Thoracic aorta (tissue), 2 donors: ENCODE data around the gene DBX1. TPM values are rescaled to one million over a fixed set of nuclear protein-coding genes. Genes with fewer than 3 reads are reported as not detected.
"Not testable (repeated sequence)": the region's sequence is repeated elsewhere in the genome, so short reads cannot be mapped to it uniquely, and the experiment has no call there.

Source experiments
- ATAC-seq: fragments of 150-250 bp; one replicate; pipeline ENCODE4 v1.8.0; 2017; ENCODE audit warnings: low read depth; ENCODE audit not compliant: insufficient number of reproducible peaks, low FRiP score
- DNase-seq: peaks from one replicate; pipeline ENCODE4 v3.0.0-alpha.2; 2020; ENCODE audit warnings: low spot score
- H3K27ac ChIP-seq, 2 donors: fragments of 200-600 bp; sonication (generic); 1 replicate in 1 of 2; 2 replicates in 1 of 2; pipeline ENCODE4 v1.5.1; 2016; ENCODE audit warnings: mild to moderate bottlenecking in 2 of 2, moderate library complexity in 2 of 2
- H3K27me3 ChIP-seq: fragments of 200-600 bp; sonication (generic); replicated peaks from 2 replicates; pipeline ENCODE4 v1.6.0; 2016; ENCODE audit warnings: mild to moderate bottlenecking; ENCODE audit not compliant: insufficient read depth
- H3K36me3 ChIP-seq: fragments of 200-600 bp; sonication (generic); one replicate; pipeline ENCODE4 v1.5.1; 2016
- H3K4me1 ChIP-seq, 2 donors: fragments of 200-600 bp; sonication (generic); 1 replicate in 1 of 2; 2 replicates in 1 of 2; pipeline versions ENCODE4 v1.5.1 to v1.6.0; 2016; ENCODE audit warnings: low read depth in 2 of 2, mild to moderate bottlenecking in 1 of 2; ENCODE audit not compliant: control insufficient read depth in 1 of 2
- H3K4me3 ChIP-seq: fragments of 200-600 bp; sonication (generic); 2 replicates; pipeline ENCODE4 v1.5.1; 2016; ENCODE audit warnings: mild to moderate bottlenecking
- H3K9me3 ChIP-seq: fragments of 200-600 bp; sonication (generic); 2 replicates; pipeline ENCODE4 v1.5.1; 2016
- CTCF ChIP-seq: fragments of 200-600 bp; sonication (generic); IDR thresholded peaks from one replicate; pipeline ENCODE4 v1.5.1; 2019; ENCODE audit warnings: antibody characterized with exemption
- total RNA-seq, 2 donors: library from RNA; depleted of rRNA; stranded (reverse); fragments of >200 nt; gene quantifications; one replicate each; pipeline versions ENCODE4 v1.1.0 to v1.2.3, GENCODE V29; 2016

The DBX1 gene
- total RNA-seq, 2 donors from 2014 or later, result not detected

DNA sequence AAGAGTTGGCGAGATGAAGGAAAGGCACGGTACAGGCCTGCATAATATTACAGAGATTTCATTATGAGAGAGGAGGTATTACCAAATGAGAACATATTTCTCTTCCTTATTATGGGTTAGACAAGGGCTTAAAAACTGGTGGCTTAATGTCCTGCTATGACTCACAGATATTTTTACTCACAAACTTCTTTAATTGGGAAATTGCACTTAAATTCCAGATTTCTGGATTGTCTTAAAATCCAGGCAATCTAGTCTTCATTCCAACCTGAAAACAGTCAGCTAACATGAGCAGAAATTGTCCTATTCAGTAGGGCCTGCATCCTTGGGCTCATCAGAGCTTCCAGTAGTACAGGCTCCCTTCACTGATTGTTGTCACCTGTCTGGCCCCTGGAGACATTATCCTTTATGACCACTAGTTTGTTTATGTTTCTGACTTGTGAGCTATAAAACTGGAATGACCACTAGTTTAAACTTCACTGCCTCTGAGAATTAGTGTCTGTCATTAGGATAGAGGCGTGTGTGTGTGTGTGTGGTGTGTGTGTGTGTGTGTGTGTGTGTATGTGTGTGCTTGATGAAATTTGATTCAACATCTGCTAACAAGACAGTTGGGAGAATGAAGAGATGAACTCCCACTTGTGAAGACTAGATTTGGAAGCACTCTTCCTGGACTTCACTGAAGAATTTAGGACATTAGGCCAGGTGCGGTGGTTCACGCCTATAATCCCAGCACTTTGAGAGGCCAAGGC is 25.1 kb downstream of the DBX1 start:
- no peak for DNase-seq
- no peak for ATAC-seq
- H3K9me3 ChIP-seq, result no peaks in the 10 kb centered on the region
- peaks cover 0 to 7% of the 10 kb centered on the region in 2 donors for H3K4me1 ChIP-seq
- no peak overlapping the region for H3K27ac ChIP-seq
- TF ChIP-seq CTCF, result no peak
- H3K4me3 ChIP-seq, result no peak overlapping the region
- H3K27me3 ChIP-seq, result no peaks in the 10 kb centered on the region
- no peaks in the 10 kb centered on the region for H3K36me3 ChIP-seq

DNA sequence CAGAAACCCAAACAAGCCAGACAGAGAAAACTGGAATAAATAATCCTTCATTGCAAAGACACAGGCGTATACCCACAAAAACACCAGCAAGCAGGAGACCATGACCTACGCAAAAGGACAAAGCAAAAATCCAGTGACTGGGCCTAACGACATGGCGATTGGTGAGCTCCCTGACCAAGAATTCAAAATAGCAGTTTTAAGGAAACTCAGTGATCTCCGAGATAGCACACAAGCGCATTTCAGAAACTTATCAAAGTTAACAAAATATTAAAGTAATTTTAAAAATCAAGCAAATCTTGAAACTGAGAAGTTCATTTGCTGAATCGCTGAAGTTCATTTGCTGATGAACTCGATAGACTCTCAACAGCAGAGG is 27.6 kb downstream of the DBX1 start:
- H3K4me1 ChIP-seq, result peaks cover 0 to 9% of the 10 kb centered on the region in 2 donors
- H3K27ac ChIP-seq, result no peak overlapping the region
- DNase-seq (no peak), ATAC-seq (no peak)
- no peaks in the 10 kb centered on the region for H3K27me3 ChIP-seq
- peak overlapping the region; percentile 74 for H3K4me3 ChIP-seq
- no peak for TF ChIP-seq CTCF
- H3K9me3 ChIP-seq, result no peaks in the 10 kb centered on the region
- H3K36me3 ChIP-seq, result no peaks in the 10 kb centered on the region

DNA sequence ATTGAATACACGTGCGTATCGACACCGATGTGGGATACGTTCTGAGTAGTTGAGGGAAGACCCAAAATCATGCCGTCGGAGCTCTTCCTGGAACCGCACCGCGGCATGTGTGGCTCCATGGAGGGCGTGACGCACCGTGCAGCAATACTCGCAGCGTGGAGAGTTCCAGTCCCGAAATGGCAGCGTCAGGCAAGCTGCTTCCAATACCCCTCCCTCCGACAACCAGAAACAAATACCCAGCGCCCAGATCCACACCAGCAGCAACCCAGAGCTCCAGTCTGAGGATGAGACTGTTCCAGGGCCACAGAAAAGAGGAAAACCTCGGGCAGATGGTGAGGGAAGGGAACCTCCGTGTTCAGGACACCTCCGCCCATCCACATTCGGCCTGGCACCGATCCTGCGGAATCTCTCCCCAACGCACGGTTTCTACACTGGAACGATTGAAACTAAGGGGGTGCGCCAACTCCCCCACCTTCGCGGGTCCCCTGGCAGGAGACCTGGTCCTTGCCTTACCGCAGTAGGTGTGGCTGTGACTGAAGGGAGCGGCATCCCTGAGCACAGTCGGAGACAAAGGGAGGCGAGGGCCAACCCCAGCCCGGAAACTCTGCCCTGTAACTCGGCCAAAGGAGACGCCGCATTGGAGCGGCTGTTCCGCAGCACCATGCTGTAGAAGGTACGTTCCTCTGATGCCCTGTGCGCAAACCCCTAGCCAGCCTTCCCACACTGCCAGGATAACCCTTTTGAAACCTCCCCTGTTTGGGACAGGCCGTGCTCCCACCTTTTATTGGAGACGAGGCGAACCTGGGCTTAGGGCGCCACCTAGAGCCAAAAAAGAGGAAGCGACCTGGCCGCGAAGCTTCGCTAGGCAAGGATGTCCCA is 28.2 kb downstream of the DBX1 start:
- no peak for ATAC-seq
- H3K27ac ChIP-seq, result no peak overlapping the region

DNA sequence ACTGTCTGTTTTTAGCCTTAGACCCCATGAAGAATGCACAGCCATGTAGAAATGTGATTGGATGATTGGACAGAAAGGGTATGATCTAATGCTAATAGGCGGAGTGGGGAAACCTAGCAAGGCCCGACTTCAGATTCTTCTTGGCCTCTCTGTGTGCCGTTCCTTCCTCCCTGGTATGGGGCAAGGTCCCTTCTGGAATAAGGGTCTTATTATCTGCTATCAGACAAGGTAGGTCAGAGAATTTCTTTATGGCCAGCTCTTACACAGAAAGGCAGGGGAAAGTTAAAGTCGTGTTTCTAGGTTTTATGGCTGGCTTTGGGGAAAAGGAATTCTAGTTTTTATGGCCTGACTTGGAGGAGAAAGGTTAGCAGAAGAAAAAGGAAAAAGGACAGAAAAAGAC is 30.6 kb downstream of the DBX1 start:
- Histone ChIP-seq H3K9me3 (no peaks in the 10 kb centered on the region), H3K4me1 (peaks cover 0 to 9% of the 10 kb centered on the region in 2 donors), H3K27ac (no peak overlapping the region), H3K36me3 (no peaks in the 10 kb centered on the region), H3K4me3 (no peak overlapping the region), H3K27me3 (no peaks in the 10 kb centered on the region)
- DNase-seq, result no peak
- TF ChIP-seq CTCF, result no peak
- no peak for ATAC-seq

More for the DNA sequence above, 28.2 kb downstream of the DBX1 start:
- Histone ChIP-seq H3K4me3 (peak overlapping the region; percentile 74), H3K9me3 (no peaks in the 10 kb centered on the region), H3K4me1 (peaks cover 0 to 9% of the 10 kb centered on the region in 2 donors), H3K27me3 (no peaks in the 10 kb centered on the region), H3K36me3 (no peaks in the 10 kb centered on the region)
- no peak for DNase-seq
- peak; percentile 79 for TF ChIP-seq CTCF

- not testable (repeated sequence) for H3K27ac ChIP-seq, H3K36me3 ChIP-seq, DNase-seq, H3K4me3 ChIP-seq, H3K27me3 ChIP-seq, H3K9me3 ChIP-seq, ATAC-seq, H3K4me1 ChIP-seq
Observed at GRCh38 chr11:20128528-20128825, 31.8 kb downstream of the DBX1 start.
